Coronary artery (tissue), 2 donors: Measurements from ENCODE around the gene ITGB1BP1.

ENCODE experiments used
- DNase-seq: peaks from one replicate; pipeline ENCODE4 v3.0.0-alpha.2; 2017; ENCODE audit warnings: low spot score
- H3K27ac ChIP-seq, 2 donors: fragments of 200-600 bp; sonication (generic); one replicate each; pipeline ENCODE4 v1.5.1; 2016 to 2019
- H3K4me3 ChIP-seq: fragments of 200-600 bp; sonication (generic); 2 replicates; pipeline ENCODE4 v1.5.1; 2016; ENCODE audit warnings: mild to moderate bottlenecking, moderate library complexity
- CTCF ChIP-seq: fragments of 200-600 bp; sonication (generic); IDR thresholded peaks from one replicate; pipeline ENCODE4 v1.5.1; 2019; ENCODE audit warnings: antibody characterized with exemption

Gene ITGB1BP1

GRCh38 chr2:9377461-9378097 lies 45.7 kb downstream of the ITGB1BP1 start:
- no peak overlapping the region for H3K4me3 ChIP-seq

DNA sequence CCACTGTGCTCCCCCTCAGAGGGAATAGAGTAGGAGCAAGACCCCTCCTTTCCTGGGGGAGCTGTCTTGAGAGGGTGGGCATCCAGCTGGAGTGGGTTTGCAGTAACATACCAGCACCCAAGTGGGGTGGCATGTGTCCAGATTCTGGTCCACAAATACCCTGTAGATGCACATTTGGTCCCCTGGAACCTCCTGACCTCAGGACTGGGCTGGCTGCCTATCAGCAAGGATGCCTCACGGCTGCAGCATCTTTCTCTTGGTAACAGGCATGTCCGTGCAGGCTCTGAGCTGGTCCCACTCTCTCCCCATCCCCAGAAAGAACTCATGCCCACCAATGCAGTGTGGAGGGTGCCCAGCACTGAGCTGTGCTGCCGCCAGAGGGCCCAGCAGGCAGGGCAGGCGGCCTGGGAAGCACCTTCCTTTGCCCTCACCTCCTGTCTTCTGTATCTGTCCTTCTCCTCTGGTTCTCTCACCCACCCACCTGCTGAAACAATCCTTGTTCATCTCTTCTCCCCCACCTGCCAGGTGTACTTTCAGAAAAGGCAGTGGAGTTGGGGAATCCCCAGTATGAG lies 47.4 kb downstream of the ITGB1BP1 start:
- Histone ChIP-seq H3K4me3 (no peak overlapping the region), H3K27ac (no peak overlapping the region)
- TF ChIP-seq CTCF, result no peak
- DNase-seq, result no peak

More at GRCh38 chr2:9377461-9378097, 45.7 kb downstream of the ITGB1BP1 start:
- H3K27ac ChIP-seq, result peak overlapping the region; percentile 54 to 87
- no peak for DNase-seq
- TF ChIP-seq CTCF, result no peak

DNA sequence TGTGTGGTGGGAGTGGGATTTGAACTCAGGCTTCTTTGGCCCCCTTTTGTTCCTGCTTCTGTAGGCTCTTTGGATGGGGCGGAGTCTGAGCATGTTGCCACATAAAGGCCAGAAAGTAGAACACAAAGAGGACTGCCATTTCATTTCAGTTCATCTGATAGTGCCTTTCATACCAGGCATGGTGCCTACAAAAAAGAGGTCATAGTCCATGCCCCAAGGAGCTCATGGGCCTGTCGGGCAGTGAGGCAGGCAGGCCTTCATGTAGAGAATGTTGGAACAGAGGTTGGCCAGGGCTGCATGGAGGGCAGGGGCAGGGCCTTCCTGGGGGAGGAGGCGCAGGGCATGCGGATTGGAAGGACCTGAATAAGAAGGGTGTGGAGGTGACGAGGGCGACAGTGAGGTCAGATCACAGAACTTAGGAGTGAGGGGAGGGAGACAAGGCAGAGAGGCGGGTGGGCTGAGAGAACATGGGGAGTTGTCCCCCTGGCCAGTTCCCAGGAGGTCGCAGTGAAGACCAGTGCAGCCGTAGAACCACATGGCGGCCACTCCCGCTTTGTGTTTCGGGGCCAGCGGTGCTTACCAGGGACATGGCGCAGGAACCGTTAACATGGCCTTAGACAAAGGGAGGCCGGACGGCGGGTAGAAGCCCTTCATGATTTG lies 49.1 kb downstream of the ITGB1BP1 start:
- Histone ChIP-seq H3K27ac (no peak overlapping the region), H3K4me3 (no peak overlapping the region)
- no peak for DNase-seq
- TF ChIP-seq CTCF, result no peak

DNA sequence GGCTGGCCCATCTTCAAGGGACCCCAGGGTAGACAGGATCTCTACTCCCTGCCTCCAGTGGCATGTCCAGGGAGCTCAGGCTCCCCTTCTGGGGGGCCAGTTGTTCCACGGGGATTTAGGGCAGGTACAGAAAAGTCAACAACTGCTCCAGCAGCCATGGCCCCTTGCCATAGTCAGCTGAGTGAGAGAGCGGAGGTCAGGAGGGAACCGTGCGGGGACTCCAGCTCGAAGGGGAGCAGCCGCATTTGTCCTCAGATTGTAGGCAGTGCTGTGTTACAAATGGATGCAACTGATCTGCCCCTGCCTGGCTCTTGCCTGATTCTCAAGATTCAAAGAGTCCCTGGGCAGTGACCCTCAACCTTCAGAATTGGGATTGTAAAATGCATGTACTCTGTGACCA lies 49.9 kb downstream of the ITGB1BP1 start:
- no peak overlapping the region for H3K27ac ChIP-seq
- DNase-seq, result no peak
- no peak overlapping the region for H3K4me3 ChIP-seq
- no peak for TF ChIP-seq CTCF

DNA sequence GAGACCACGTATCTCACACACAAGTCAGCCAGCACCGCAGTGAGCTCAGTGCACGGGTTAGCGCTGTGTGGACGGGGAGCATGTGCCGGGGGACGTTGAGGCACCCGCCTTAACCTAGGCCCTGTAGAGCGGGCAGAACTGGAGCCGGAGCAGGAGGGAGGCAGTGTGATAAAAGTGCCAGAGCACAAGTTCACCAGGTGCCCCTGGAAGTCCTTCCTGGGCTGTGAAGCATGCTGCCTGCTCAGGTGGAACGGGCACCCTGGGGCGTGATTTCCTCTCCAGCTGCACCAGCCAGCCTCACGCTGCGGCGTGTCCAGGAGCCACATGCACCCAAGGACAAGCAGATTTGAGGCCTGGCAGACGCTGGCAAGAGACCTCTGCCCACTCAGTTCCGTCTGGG lies 50.3 kb downstream of the ITGB1BP1 start:
- no peak for DNase-seq
- no peak for TF ChIP-seq CTCF
- Histone ChIP-seq H3K4me3 (no peak overlapping the region), H3K27ac (no peak overlapping the region)

DNA sequence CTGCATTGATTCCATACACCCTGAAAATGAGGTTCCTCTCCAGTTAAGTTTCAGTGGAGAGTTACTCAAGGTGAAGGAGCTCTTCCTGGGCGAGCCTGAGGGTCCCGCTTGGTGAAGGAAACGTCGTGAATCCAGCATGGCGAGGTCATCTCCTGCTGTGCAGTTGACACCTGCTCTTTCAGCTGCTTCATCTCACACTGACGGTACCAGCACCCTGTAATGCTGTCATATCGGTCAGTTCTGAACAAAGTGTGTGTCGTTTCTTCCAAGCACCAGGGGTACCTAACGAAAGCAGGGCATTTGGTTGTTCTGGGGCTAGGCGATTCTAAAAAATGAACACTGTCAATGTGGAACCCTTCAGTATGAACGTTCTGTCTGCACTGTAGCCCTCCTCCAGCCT lies 52.6 kb downstream of the ITGB1BP1 start:
- TF ChIP-seq CTCF, result no peak
- H3K27ac ChIP-seq, result no peak overlapping the region
- no peak overlapping the region for H3K4me3 ChIP-seq
- DNase-seq, result no peak

DNA sequence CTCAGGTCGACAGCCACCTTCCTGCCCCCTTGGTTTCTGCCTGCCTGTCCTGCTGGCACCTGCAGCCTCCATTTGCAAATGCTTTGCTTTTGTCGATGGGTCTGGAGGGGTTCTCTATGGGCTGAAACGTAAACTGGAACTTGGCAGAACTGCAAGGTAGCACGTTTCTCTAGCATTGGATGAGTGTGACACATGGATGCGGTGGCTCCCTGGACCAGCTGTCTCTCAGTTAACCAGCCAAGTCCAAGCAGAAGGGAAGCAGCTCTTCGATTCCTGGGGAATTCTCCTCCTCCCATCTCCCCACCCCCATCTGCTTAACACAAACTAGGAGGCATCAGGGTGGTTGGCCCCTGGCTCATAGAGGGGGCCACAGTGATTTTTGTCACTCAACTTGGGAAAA lies 57.3 kb downstream of the ITGB1BP1 start:
- Histone ChIP-seq H3K27ac (no peak overlapping the region), H3K4me3 (no peak overlapping the region)
- DNase-seq, result no peak
- no peak for TF ChIP-seq CTCF
